ENCODE results near the gene PDGFC. TPM values are rescaled to one million over a fixed set of nuclear protein-coding genes. Genes with fewer than 3 reads are reported as not detected.
A peak's percentile ranks its signal among the peaks of the same experiment; 100 is the strongest.

The PDGFC gene
- total RNA-seq, 1 experiment from 2014 or later = 4.5 TPM

- H4K5ac ChIP-seq (ENCODE audit: insufficient read length, low read depth, low read length) = no peak overlapping the region
- H3K23ac ChIP-seq (ENCODE audit: insufficient read length, low read depth, low read length) = no peak overlapping the region
- H3K56ac ChIP-seq (ENCODE audit: insufficient read length, low read depth, low read length) = no peak overlapping the region
- no peak overlapping the region for H3K4ac ChIP-seq (ENCODE audit: low read depth, low read length)
- no peak overlapping the region for H2AFZ ChIP-seq (ENCODE audit: low read length)
- no peak overlapping the region for H3K18ac ChIP-seq (ENCODE audit: insufficient read length, low read depth, low read length)
- H4K8ac ChIP-seq (replicated peaks; ENCODE audit: insufficient read length, low read depth, low read length) = no peak overlapping the region
- H3K4me2 ChIP-seq (ENCODE audit: insufficient read depth, insufficient read length, low read length) = no peak overlapping the region
- no peak overlapping the region for H3K14ac ChIP-seq (ENCODE audit: insufficient read depth, low read length)
- H3K27ac ChIP-seq (ENCODE audit: insufficient read length, low read depth, low read length) = no peak overlapping the region
- H3K23me2 ChIP-seq (ENCODE audit: insufficient read length, low read depth, low read length, poor library complexity, severe bottlenecking) = no peaks in the 10 kb centered on the region
- no peaks in the 10 kb centered on the region for H3K79me1 ChIP-seq (ENCODE audit: insufficient read depth, low read depth, low read length, poor library complexity, severe bottlenecking)
- no peak overlapping the region for H3K9ac ChIP-seq (ENCODE audit: extremely low read depth, insufficient read length, low read length)
- H3K4me3 Mint-ChIP-seq = no peak overlapping the region
- H4K20me1 ChIP-seq (ENCODE audit: control insufficient read depth, insufficient read depth, insufficient read length) = no peaks in the 10 kb centered on the region
- no peak overlapping the region for H2AK5ac ChIP-seq (ENCODE audit: insufficient read length, low read length)
- H3K36me3 Mint-ChIP-seq (ENCODE audit: insufficient read depth in 1 of 3, low read depth in 3 of 3) = no peaks in the 10 kb centered on the region
- no peaks in the 10 kb centered on the region for H3K79me2 ChIP-seq (ENCODE audit: insufficient read depth, low read length)
- H3K4me1 ChIP-seq (ENCODE audit: insufficient read depth, low read length) = no peaks in the 10 kb centered on the region
- H2BK20ac ChIP-seq (ENCODE audit: low read depth, low read length, poor library complexity, severe bottlenecking) = no peak overlapping the region
- TF ChIP-seq, protein P1, sequence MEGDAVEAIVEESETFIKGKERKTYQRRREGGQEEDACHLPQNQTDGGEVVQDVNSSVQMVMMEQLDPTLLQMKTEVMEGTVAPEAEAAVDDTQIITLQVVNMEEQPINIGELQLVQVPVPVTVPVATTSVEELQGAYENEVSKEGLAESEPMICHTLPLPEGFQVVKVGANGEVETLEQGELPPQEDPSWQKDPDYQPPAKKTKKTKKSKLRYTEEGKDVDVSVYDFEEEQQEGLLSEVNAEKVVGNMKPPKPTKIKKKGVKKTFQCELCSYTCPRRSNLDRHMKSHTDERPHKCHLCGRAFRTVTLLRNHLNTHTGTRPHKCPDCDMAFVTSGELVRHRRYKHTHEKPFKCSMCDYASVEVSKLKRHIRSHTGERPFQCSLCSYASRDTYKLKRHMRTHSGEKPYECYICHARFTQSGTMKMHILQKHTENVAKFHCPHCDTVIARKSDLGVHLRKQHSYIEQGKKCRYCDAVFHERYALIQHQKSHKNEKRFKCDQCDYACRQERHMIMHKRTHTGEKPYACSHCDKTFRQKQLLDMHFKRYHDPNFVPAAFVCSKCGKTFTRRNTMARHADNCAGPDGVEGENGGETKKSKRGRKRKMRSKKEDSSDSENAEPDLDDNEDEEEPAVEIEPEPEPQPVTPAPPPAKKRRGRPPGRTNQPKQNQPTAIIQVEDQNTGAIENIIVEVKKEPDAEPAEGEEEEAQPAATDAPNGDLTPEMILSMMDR (conservative IDR thresholded peaks at IDR 0.05) = no peak
- no peak overlapping the region for H3K27ac Mint-ChIP-seq
- peaks cover 6 to 10% of the 10 kb centered on the region in 2 experiments; a peak in 3 of 4 replicates for H3K4me1 Mint-ChIP-seq
- DNase-seq = no peak
- no peak overlapping the region for H2BK12ac ChIP-seq (ENCODE audit: insufficient read length, low read depth, low read length)
- no peak overlapping the region for H4K91ac ChIP-seq (ENCODE audit: insufficient read length, low read depth, low read length)
- no peak overlapping the region for H2BK120ac ChIP-seq (ENCODE audit: low read depth, low read length, poor library complexity, severe bottlenecking)
- H3K9me3 Mint-ChIP-seq = no peaks in the 10 kb centered on the region; a peak in 2 of 5 replicates
- H3K9me3 ChIP-seq (ENCODE audit: control insufficient read depth, low read depth, low read length) = no peaks in the 10 kb centered on the region
- H3T11ph ChIP-seq (ENCODE audit: low read length) = no peak overlapping the region
- no peaks in the 10 kb centered on the region for H3K27me3 ChIP-seq (ENCODE audit: insufficient read depth, low read length)
- no peaks in the 10 kb centered on the region for H3K27me3 Mint-ChIP-seq (ENCODE audit: low read depth)
- H2BK15ac ChIP-seq (ENCODE audit: low read depth, low read length) = no peak overlapping the region
- peak overlapping the region; percentile 53 for H2BK5ac ChIP-seq (ENCODE audit: insufficient read length, low read length)
- no CpG with 5 or more reads among the region's 3 CpGs for WGBS (ENCODE audit: extremely low coverage, insufficient read length, low lambda C conversion rate)
These were observed 9.7 kb upstream of the PDGFC start for GRCh38 chr4:156981262-156981769.
